HG03103 (cell line): Measurements from ENCODE around the gene DPY19L3.
"Not testable (repeated sequence)": the region's sequence is repeated elsewhere in the genome, so short reads cannot be mapped to it uniquely, and the experiment has no call there.

Experiments
- ATAC-seq: cut with Tn5 transposase; IDR thresholded peaks from one replicate; pipeline ENCODE4 v1.9.1; 2021; ENCODE audit warnings: low read depth; ENCODE audit not compliant: unreplicated experiment

The DPY19L3 gene

DNA sequence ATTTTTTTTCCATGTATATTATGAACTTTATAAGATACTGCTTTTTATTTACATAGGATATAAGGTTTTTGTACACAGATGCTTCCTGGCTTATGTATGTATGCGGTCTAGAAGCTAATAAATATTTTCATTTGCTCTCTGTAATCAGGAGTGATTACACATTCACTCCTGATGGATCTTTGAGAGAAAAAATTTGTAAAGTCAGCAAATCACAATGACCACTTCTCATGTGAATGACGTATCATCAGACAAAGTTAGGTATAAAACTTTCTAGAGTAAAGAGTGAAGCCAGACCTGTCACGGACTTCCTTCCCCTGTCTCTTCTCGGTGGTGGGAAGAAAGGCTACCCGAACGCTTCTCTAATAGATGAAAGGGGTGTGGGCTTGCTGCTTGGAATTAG is 31.1 kb downstream of the DPY19L3 start:
- no peak for ATAC-seq

DNA sequence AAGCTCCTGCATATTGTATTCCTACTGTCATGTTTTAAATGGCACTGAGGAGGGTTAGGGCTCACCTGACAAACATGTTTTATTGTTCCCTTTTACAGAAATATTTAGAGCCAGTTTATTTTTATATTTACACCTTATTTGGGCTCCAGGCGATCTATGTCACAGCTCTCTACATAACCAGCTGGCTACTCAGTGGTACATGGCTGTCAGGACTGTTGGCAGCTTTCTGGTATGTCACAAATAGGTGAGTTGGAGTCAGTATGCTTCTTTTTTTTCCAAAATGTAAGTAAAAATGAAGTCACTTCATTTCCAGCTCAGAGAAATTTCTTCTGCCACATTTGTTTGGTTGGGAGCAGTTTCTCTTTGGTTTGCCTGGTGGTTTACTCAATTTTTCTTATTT is 31.5 kb downstream of the DPY19L3 start:
- ATAC-seq = no peak

DNA sequence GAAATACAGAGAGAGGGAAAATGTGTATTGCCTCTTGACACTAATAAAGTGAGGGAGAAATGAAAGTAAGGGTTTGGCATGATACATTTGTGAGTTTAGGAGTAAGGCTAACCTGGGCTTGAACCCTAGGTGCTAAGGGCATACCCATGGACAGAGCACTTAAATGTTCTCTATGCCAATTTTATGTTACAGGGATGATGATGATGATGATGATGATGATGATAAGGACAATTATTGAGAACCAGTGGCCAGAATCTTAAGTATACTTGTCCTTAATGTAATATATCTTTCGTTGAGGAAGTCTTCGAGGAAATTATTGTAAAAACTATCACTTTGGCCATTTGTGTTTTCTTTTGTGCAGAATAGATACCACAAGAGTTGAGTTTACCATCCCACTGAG is 33.2 kb downstream of the DPY19L3 start:
- no peak for ATAC-seq

DNA sequence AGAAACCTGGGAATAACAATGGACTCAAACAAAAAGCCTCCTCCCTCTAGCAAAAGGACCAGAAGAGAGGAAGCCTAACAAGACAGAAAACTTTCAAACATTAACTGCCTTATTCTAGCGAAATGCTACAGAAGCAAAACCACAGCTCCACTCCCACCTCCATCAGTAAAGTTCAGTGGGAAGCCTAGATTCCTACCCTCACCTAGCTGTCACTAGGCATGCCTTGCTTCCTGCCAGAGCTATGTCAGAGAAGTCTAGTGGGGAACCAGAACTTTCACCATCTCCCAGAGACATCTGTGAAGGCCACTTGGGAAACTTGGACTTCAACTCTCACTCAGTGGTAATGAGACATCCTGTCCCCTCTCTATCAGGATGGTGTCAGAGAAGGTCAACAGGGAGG is 37.1 kb downstream of the DPY19L3 start:
- no peak for ATAC-seq

DNA sequence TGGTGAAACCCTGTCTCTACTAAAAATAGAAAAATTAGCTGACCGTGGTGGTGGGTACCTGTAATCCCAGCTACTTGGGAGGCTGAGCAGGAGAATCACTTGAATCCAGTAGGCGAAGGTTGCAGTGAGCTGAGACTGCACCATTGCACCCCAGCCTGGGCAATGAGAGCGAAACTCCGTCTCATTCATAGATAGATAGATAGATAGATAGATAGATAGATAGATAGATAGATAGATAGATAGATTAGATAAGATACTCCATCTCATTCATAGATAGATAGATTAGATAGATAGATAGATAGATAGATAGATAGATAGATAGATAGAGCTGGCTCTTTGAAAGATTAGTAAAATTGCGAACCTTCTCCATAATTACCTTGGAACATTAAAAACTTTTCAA is 42.0 kb downstream of the DPY19L3 start:
- not testable (repeated sequence) for ATAC-seq

DNA sequence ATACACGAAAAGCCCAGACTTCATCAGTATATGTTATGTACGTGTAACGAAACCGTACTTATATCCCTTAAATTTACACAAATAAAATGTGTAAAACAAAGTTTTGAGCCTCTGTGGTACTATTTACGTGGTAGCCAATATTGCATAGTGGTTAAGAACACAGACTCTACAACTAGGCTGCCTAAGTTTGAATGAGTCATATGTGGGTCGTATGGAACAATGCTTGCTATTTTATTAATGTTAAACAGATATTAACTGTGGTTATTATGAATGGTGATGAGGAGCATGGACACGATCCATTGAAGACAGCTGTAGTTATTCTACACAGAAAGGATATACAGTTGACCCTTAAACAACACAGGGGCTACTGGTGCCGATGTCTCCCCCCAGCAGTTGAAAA is 42.5 kb downstream of the DPY19L3 start:
- no peak for ATAC-seq

DNA sequence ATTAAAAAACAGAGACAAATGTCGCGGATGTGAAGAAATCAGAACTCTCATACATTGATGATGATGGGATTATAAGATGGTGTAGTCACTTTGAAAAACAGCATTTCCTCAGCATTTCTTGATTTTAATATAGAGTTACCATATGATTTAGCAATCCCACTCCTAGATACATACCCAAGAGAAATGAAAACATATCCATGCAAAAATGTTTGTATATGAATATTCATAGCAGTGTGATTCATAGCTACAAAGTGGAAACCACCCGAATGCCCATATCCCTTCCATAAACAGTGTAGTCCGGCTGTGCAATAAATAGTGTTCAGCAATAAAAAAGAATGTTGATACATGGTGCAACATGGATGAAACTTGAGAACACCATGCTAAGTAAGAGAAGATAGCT is 44.6 kb downstream of the DPY19L3 start:
- ATAC-seq = no peak

DNA sequence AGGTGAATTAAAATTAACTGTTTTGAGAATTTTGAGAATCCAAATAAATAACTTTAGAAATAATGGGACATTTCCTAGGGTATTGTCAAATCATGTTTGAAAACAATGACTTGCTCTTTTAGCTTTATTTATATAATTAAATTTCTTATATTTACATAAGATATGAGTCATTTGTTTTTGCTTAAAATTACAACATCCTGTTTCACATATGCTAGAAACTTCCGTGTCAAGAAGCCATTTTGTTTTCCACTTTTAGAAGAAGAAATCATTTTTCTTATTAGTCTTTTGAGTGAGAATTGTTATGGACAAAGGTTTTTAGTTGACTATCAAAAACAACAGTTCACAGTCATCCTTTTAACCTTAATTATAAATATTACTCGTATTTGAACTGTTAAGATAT is 48.2 kb downstream of the DPY19L3 start:
- ATAC-seq = no peak

DNA sequence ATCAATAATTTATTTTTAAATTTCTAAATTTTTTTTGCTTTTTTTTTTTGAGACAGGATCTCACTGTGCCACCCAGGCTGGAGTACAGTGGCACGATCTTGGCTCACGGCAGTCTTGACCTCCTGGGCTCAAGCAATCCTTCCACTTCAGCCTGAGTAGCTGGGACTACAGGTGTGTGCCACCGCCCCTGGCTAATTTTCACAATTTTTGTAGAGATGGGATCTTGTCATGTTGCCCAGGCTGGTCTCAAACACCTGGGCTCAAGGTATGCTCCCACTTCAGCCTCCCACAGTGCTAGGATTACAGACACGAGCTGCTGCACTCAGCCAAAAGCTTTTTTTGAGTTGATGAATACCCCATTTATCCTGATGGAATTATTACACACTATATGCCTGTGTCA is 50.8 kb downstream of the DPY19L3 start:
- no peak for ATAC-seq

DNA sequence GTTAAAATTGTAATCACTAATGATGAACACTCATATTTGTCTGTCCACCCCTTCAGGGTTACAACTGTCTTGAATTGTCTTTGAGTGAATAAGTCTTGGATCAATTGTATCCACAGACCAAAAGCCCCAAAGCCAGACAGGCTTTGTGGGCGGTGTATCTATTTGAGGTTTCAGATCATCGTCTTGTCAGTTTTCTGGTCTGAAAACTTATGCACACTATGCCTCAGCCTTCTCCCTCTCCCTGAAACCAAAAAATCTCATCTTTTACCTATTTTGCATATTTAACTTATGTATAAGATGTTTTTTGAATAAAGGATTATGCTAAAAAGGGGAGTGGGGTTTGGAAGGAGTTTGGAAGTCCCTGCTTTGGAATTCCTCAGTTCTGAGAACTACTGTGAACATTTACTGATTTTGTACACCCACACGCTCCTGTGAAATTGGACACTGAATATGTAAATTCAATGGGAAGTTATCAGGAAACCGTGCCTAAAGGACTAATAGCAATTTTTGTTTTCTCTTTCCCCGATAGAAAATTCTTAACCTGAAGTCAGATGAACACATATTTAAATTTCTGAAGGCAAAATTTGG is 52.1 kb downstream of the DPY19L3 start:
- no peak for ATAC-seq

DNA sequence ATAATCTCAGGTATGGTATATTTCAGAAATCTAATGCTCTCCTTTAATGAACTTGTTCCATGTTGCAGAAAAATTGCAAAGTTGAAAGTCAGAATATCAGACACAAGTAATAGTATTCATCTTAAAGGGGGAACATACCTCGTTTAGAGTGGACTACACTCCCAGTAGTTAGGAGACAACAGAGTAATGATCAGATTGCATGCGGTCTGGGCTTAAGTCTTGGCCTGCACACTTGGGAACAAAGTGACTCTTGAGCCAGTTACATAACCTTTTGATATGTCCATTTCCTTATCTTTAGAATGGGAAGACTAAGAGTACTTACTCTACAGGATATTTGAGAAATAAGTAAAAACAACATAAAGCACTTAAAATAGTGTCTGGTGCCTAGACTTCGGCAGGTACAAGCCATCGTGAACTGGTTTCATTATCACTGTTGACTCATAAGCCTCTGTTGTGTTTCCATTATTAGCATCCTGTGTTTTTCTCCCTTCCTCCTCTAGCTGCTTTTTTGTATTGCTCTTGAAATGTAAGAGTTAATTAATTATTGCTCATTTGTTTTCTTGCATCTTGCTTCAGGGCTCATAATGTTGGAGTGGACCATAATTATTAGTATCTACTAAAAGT is 53.0 kb downstream of the DPY19L3 start:
- ATAC-seq = peak; percentile 88

DNA sequence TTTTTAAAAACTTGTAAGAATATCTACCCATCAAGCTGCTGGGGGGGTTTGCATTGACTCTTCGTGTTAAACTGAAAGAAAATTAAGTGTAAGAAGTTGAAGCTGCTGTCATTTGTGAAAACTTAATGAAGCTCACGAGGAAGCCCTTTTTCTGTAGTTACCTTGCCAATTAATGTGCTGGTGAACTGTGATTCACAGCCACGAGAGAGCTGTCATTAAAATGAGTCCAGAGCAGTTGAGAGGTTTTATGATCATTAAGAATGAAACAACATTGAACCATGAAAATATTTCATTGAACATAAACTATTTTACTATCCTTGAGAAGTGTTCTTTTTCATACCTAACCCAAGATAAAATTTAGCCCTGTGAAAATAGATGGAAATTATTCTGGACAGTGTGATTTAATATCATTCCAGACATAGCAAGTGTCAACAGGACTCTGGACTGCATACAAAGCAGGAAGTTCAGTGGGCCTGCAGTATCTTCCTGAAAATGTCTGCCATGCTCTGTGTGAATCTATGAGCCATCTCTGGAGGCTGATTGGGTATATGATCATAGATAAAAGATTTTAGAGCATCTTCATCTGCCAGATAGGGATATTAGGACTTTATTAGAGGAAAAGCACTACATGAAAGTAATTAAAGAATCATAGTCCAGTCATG is 53.8 kb downstream of the DPY19L3 start:
- no peak for ATAC-seq

DNA sequence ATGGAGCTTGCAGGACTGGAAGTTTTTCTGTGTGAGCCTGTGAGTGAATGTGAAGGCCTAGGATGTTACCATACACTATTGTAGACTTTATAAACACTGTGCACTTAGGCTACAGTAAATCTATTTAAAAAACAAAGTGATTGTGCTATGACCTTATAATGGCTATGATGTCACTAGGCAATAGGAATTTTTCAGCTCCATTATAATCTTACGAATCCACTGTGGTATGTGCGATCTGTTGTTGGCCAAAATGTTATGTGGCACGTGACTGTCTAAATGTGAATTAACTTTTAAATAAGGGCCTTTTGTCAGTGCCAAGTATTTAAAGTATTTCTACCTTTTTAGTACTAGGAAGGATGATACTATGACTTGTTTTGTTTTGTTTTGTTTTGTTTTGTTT is 54.9 kb downstream of the DPY19L3 start:
- no peak for ATAC-seq

DNA sequence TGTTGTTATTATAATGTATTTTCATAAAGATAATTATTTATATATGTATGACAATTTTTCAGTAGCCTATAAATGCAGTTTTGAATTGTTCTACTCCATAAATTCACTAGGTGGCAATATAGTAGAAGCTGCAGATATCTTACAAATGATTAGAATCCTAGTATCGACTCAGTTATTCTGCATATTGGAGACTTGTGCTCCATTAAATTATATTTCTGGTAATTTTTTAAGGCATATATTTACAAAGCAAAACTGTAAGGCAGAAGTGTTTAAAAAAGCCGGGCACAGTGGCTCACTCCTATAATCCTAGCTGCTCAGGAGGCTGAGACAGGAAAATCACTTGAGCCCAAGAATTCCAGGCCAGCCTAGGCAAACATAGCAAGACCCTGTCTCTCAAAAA is 58.7 kb downstream of the DPY19L3 start:
- no peak for ATAC-seq

DNA sequence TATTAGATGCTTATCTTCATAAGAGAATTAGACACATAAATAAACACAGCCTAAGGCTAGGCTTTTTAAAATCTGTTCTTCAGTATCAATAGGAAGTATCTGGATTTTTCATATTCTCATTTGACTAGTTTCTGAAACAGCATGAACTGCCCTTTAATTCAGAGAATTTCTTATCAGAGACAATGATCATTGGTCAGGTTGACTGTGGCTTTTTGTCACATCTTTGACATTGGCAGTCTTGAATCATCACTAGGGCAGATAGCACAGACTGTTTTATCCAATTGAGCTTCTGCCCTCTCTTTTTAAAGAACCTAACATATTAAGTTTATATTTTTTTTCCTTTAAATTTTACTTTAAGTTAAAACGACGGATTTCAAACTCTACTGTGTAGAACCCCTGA is 59.6 kb downstream of the DPY19L3 start:
- no peak for ATAC-seq

DNA sequence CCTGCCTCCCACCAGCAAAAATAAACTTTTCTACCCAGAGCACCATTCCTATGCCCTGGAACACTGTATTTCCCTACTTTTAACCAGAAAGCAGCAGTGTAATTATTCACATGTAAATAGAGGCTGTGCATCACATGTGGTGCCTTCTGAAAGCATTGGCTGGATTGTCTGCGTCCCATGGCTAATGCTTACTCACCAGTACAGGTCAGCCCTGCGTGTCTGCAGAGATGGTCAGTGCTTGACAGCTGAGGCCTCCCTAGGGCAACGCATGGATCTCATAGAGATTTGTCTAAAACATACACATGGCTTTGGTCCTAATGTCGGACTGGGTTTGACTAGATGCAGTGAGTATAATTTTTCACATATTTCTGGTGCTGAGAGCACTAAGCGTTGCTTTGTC is 64.2 kb downstream of the DPY19L3 start:
- ATAC-seq = no peak

DNA sequence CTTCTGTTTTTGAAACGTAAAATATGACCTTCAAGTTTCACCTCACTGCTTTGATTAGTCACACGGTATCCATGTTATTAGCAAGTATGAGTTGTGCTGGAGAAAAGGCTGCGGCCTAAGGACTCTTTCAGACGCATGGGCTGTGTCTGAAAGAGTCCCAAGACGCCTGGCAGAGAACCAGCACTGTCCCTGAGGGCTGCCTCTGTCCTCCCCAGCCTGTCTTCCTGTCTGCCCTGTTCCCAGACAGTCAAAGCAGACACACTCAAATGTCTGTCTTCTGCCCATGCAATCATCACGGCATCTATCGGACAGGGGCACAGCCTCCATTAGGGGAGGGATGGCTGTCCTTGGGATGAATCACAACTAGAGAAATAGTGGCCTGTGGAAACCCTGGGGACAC is 65.5 kb downstream of the DPY19L3 start:
- no peak for ATAC-seq

DNA sequence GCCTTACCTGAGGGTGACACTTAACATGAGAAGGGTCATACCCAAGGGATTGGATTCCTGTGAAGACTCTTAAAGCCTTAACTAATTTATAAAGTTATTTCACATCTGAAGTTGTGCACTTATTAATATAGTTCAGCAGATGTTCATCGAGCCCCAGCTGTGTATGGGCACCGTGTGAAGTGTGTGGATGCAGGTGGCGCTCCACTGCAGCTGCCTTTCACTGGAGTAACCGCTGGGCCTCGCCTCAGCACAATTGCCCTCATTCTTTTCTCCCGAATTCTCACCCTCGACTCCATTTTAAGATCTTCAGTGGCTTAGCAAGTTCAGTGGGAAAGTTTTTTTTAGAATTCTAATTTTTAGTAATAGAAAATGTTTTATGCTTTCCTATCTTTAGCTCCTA is 66.2 kb downstream of the DPY19L3 start:
- ATAC-seq = no peak

DNA sequence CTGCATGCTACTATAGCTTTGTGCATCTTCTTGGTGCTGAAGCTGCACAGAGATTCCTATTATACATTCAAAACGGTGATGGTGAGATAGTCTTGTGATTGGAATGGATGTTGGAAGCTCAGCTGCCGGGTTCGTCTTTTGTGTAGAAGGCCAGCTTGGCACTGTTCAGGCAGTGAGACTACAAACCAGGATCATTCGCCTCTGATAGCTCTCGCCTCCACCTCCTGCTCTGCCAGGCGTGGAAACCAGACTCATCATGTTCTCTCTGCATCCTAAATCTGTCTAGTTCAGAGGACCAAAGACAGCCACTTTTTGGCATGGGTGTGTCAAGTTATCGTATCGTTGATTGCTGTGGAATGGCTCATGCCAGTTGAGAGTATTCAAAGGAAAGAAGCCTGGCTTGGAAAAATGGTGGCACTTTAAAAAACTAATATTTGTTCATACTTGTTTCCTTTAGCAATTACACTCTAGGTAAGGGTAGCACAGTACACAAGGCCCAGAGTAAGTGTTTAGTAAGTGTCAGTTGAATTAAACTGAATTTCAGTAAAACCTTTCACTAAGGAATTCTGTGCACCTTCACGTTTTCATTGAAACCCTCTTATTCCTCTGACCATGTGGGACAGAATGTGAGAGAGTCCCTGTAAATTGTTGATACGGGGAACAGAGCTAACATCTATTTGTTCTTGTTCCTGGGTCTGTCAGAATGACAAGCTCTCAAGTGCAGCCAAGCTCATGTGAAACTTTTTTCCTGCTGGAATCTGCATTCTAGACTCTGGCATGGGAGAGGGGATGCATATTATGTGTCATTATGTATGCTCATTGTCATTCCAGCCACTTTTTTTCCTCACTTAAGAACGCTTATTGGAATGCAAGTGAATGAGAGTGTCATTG is 69.8 kb downstream of the DPY19L3 start:
- no peak for ATAC-seq

DNA sequence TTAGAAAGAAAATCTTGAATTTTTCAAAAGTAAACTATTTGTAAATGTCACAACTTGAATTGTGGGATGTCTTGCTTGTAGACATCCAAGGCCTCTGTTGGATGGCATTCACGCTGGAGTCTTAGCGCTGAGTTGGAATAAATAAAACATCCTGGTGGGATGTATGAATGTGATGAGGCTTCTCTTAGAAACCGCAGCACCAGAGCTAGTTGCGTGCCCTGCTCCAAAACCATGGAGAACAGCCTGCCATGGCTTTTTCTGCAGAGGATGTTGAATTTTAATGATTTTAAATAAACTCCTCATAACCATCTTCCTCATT is 70.4 kb downstream of the DPY19L3 start:
- ATAC-seq = no peak

DNA sequence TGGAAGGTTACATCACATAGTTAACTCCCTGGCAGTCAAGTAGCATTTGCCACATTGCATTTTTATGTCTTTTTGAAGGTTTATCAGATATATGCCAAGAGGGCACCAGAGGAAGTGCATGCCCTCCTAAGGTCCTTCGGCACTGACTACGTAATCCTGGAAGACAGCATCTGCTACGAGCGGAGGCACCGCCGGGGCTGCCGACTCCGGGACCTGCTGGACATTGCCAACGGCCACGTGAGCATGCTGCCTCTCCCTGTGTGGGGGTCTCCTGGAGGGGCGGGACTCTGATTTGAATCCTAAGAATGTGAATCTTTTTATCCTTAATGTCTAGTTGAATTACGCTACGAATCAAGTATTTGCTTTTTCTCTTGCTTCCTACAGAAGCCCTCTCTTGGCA is 74.8 kb downstream of the DPY19L3 start:
- no peak for ATAC-seq

DNA sequence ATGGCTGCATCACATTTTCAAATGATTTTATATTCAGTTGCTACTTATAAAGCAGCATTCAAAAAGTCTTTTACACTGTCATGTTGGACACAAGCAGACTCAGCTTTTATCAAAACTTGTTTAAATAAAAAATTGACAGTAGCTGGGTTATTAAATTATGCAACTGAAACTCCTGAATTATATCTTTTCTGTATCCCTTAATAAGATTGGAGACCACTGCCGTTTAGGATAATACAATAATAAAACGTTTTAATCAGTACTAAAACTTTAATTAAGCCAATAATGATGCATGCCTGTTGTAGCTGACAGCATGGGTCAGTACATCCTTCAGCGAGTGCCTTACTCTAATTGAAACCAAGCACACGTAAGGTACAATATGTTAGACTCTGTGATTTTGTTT is 78.0 kb downstream of the DPY19L3 start:
- ATAC-seq = no peak
